HuH-7.5 (cell line): ENCODE results near the gene CHN1.

ENCODE experiments used
- DNase-seq: peaks from one replicate; pipeline ENCODE4 v3.0.0; 2011; ENCODE audit warnings: low spot score

Gene CHN1

GRCh38 chr2:174827371-174828369 is 177.5 kb downstream of the CHN1 start:
- no peak for DNase-seq

- no peak for DNase-seq
These were observed 179.1 kb downstream of the CHN1 start for GRCh38 chr2:174826051-174826450.

DNA sequence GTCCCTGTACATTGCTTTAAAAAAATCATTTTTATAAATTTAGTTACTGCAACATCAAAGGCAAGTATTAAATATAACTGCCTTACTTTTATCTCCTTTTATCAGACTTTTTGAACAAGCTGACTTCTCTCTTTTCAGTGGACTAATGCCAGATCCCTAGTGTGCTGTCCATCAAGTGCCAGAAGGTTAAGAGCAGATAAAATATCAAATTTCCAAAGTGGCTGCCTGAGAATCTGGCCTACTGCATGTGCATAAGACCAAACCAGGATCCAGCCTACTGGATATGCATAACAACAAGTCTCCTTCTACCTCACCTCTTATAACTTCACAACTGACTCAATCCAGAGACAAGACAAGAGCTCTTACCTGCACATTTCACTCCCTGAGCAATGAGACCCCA is 181.1 kb downstream of the CHN1 start:
- DNase-seq: no peak

- DNase-seq: no peak
These were observed 183.6 kb downstream of the CHN1 start for GRCh38 chr2:174821628-174822027.

DNA sequence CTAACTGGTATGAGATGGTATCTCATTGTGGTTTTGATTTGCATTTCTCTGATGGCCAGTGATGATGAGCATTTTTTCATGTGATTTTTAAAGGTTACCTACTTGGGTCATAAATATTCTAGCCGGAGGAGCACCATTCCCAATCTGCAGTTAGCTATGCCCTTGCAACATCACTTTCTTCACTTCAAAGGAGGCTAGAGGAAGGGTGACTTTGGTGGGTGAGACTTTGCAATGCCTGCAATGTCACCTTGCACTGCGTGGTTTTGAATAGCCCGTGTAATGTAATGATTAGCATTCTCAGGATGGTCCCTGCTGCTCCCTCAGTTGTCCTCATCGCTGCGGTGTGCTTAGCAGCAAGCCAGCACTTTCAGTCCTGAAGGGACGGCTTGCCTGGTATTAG is 184.8 kb downstream of the CHN1 start:
- no peak for DNase-seq

DNA sequence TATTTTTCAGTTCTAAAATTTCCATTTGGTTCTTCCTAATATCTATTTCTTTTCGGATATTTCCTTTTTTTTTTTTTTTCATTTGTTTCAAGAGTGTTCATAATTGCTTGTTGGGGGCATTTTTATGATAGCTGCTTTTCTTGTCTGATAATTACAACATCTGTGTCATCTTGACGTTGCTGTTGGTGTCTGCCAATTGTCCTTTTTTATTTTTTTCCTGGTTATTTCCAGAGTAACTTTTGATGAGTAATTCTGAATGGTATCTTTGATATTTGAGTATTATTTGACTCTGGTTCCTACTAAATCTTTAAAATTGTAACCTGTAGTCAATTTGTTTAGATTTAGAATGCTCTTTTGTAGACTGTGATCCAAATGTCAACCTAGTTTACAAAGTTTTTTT is 189.7 kb downstream of the CHN1 start:
- no peak for DNase-seq

GRCh38 chr2:174812037-174812436 is 193.1 kb downstream of the CHN1 start:
- DNase-seq: no peak

DNA sequence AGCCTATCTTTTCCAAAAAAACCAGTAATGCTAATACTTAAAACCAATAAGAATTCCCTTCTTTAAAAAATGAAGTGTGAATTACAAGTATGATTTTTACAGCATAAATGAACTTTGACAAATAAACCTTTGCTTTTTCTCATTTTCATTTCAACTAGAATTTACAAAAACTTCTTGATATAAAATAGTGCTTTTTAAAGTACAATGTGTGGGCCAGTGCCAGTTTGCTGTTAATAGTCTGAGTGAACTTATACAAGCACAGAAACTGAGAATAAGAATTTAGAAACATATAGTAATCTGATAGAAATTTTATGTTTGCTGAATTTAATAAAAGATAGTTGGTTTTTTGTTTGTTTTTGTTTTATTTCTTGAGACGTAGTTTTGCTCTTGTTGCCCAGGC is 197.2 kb downstream of the CHN1 start:
- DNase-seq: no peak

GRCh38 chr2:174805803-174806202 is 199.4 kb downstream of the CHN1 start:
- DNase-seq: no peak

DNA sequence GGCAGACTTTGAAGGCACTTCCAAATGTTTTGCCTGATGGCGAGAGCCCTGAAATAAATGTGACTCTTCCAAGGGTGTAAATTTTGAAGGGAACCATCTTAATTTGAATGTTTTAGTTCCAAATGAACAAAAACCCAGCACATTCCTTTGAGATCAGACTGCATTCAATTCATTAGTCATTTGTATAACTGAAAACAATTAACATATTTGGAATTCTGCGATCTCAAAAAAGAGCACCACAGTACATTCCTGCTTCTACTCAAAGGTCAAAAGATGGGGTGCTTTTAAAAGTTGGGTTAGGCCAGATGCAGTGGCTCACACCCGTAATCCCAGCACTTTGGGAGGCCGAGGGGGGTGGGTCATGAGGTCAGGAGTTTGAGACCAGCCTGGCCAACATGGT is 202.7 kb downstream of the CHN1 start:
- no peak for DNase-seq

DNA sequence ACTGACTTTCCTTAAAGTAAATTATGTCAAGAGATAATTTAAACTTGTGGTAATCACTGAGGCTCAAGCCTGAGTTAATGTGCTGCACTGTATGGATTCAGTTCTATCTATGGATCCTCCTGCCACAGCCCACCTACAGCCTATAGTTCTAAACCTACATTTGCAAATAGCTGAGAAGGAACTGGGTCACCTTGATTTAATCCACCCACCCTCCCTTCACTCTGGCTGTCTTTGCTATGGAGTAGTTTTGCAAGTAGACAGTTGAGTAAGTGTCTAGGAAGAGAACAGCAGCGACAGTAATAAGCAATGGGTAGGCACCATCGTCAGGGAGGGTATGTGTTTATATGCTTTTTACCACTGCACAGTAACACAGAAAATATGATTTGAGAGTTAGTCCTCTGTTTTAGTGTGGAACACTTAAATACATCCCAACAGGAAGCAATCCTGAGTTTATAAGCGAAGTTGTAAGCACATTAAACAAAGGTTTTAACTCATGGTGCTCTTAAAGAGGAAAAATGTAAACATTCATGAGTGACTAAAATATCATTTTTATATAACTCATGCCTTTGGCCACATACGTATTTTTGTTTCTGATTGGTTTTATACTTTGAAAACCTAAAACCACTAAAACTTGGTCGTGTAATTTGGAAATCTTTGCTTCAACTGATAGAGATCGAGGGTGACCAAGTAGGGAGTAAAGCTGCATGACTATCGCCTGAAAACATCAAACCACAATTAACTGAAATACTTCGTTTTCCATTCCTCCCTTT is 204.6 kb downstream of the CHN1 start:
- DNase-seq: no peak

GRCh38 chr2:174798801-174799200 is 206.4 kb downstream of the CHN1 start:
- no peak for DNase-seq

DNA sequence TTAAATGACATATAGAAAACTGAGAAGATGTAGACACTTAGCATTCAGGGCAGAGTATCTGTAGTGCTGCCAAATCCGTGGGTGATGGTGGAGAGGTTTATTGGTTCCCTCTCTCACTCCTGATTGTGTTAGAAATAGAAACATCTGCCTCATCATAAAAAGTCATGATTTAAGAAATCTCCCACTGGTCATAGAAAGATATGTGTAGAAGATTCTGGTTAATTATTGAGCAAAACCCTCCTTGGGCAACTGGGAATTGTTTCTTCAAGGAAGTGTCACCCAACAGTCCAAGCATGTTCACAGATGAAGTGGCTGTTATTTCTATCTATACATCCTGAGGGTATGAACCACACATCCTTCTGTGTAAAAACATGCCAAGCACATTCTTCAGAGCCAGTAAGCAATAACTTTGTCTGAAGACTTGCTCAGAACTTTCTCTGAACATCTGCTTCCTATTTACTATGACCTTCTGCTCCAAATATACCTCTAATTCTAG is 207.4 kb downstream of the CHN1 start:
- no peak for DNase-seq

DNA sequence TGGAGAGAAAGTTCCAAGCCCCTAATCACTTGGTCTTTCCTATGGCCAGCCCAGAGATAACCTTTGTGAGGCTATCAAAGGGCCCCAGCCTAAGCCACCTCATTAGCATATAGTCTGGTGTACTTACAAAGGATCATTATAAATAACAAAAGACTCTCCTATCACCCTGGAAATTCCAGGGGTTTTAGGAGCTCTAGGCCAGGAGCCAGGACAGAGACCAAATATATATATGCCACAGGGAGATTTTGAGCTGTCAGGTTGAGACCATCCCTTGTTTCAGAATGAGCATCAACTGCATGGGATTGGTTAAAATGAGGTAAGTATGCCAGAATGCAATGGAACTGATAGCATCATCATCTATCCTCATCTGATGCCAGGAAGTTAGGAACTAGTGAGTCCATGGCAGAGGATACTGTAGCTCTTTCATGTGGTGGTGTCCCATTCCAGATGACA is 208.8 kb downstream of the CHN1 start:
- no peak for DNase-seq

DNA sequence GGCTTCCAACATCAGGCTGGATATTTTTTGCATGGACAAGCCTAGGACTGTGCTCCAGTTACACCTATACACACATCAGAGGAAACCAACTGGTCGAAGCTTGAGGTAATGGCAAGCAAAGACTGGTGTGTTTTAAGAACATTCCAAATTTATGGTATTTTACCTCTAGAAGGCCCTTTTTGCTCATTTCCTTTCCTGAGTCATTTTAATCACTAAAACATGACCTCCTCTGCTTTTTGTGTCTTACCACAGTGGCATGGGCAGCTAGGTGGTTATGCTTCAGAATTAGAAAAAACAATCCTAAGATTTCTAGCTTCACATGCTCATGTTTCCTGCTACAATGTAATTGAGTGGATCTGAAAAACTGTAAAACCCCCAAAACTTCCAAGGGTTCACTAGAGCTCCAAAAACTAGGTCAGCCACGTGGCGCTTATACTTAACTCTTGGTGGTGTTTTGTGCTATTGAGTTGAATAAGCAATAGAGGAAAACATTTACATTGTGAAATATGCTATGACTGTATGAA is 210.3 kb downstream of the CHN1 start:
- DNase-seq: no peak

GRCh38 chr2:174792309-174793025 is 212.7 kb downstream of the CHN1 start:
- DNase-seq: no peak

DNA sequence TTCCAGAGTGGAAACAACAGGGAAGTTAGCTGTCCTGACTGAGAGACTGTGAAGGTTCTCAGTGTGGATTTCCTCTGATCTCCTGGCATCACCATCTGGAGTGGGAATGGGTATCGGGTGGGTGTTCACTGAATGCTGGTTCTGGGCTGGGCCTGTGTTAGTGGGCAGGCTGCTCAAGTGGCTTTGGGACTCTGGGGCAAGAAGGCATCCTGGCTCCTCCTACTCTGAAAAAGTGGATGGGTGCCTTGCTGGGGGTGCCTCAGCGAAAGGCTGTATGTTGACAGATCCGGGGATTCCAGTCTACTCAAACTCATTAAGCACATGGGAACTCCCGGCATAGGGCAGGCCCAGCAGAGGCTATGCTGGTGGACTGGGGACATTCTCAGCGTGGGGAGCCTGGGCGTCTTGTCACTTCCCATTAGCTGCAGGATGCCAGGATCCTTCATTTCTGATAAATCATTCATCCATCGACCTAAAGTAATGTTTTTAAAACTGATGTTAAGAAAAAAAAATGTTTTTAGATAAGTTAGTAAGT is 213.4 kb downstream of the CHN1 start:
- no peak for DNase-seq

DNA sequence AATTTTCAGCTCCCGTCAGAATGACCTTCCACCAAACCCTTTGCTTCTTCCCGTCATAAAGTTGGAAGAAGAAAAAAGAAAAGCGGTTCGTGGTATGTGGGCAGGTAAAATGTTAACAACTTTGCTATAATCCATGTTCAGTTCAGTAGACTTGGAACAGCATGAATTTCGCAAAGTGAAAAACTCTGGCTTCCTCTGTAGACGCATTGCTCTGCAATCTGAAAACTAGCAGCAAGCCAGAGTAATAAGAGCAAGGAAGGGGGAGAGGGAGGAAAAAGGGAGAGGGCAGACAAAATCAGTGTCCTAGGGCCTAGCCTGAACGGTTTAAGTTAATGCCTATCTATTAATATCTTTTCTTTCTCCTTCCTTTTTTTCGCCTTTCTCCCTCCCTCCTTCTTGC is 214.2 kb downstream of the CHN1 start:
- no peak for DNase-seq

DNA sequence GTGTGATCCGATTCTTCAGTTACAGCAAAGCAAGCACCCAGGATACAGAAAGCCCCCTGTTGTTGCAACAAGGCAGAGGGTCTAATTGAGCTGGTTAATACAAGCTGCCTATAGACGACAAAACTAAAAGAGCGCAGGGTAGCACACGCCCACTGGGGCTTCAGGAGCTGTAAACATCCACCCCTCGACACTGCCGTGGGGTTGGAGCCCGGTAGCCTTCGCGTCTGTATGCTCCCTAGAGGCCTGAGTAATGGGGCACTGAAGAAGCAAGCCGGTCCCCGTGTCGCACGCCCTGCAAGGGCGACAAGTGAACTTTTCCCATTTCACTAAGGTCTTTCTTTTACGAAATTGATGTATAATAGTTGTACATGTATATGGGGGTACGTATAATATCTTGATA is 216.2 kb downstream of the CHN1 start:
- DNase-seq: no peak

- DNase-seq: no peak
These were observed 216.8 kb downstream of the CHN1 start for GRCh38 chr2:174788291-174788929.
